Spleen (tissue), 7 donors: ENCODE results near the gene TEX261.

ENCODE experiments used
- POLR2AphosphoS5 ChIP-seq, 3 donors: sonication (generic); formaldehyde crosslinking; IDR thresholded peaks; one replicate each; pipeline ENCODE4 v1.5.1; 2017; ENCODE audit warnings: antibody characterized with exemption in 3 of 3
- TF ChIP-seq, protein P1 (sequence below), 11 experiments: fragments of 200-600 bp in 7 of 11; fragments of 450-650 bp in 4 of 11; sonication (generic) in 4 of 11; IDR thresholded peaks in 8 of 11; conservative IDR thresholded peaks in 3 of 11; 1 replicate in 7 of 11; 2 replicates in 4 of 11; pipeline versions ENCODE4 v1.4.0 to v1.8.0; 2016 to 2021; ENCODE audit warnings: antibody characterized with exemption in 11 of 11, inconsistent platforms in 4 of 11, mild to moderate bottlenecking in 1 of 11
- donor health status: DM: no; HTN: no; CAD: no; lungs with moderate emphysema.
- donor health status: DM: no; HTN: no; CAD: no.
- donor health status: DM: no; HTN: no; CAD: no.

DNA sequence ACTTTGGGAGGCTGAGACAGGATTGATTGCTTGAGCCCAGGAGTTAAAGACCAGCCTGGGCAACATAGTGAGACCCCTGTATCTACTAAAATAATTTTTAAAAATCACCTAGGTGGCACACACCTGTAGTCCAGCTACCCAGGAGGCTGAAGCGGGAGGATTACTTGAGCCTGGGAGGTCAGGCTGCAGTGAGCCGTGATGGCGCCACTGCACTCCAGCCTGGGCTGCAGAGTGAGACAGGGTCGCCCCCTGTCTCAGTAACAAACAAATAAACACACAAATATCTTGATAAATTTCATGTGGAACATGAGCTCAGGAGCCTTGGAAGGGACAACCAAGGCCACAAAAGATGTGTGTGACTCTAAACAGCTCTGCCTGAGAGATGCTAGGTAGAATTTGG, 28.0 kb downstream of the TEX261 start:
- TF ChIP-seq, protein P1, sequence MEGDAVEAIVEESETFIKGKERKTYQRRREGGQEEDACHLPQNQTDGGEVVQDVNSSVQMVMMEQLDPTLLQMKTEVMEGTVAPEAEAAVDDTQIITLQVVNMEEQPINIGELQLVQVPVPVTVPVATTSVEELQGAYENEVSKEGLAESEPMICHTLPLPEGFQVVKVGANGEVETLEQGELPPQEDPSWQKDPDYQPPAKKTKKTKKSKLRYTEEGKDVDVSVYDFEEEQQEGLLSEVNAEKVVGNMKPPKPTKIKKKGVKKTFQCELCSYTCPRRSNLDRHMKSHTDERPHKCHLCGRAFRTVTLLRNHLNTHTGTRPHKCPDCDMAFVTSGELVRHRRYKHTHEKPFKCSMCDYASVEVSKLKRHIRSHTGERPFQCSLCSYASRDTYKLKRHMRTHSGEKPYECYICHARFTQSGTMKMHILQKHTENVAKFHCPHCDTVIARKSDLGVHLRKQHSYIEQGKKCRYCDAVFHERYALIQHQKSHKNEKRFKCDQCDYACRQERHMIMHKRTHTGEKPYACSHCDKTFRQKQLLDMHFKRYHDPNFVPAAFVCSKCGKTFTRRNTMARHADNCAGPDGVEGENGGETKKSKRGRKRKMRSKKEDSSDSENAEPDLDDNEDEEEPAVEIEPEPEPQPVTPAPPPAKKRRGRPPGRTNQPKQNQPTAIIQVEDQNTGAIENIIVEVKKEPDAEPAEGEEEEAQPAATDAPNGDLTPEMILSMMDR (IDR thresholded peaks at IDR 0.05 in 8 of 11, conservative IDR thresholded peaks at IDR 0.05 in 3 of 11) = no peak
- no peak for TF ChIP-seq POLR2AphosphoS5 (IDR thresholded peaks at IDR 0.05)
